ENCODE data around the gene CARS1. TPM values are rescaled to one million over a fixed set of nuclear protein-coding genes. Genes with fewer than 3 reads are reported as not detected.

CARS1 gene
- polyA plus RNA-seq, 3 donors, result 30.9 to 46.8 (median 35.7) TPM

DNA sequence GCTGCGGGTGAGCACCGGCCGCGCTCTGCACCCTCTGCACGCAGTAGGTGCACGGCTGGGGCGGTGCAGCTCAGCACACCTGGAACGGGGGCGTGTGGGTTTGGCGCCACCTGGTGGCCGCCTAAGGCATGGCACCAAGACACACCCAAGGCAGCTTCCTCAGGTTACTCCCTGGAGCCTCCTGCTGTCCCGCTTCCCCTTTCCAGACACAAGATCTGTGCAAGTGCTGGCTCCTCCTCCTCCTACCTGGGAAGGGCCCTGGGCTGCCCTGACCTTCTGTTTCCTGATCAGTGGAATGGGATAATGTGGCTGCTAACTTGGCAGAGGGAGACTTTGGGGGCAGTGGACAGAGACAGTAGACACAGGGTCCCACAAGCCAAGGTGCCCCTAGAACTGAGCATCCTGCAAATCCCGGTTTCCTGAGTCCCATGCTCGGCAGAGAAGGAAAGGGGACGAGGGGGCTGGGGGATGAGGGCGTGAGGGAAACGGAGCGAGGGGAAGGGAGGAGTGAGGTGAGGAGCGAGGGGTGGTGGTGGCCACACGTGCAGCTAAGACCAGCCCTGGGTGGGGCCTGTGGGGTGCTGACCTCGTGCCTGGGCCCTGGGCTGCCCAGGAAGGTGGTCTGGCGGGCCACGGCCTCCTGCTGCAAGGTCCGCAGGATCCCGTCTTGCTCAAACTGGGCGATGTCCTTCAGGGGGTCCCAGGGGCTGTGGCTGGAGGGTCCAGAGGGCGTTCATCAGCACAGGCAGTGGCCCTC is 34.8 kb upstream of the CARS1 start:
- no peak overlapping the region for H3K4me3 Mint-ChIP-seq
- H2AFZ ChIP-seq (ENCODE audit: insufficient read depth, low read depth, low read length, poor library complexity, severe bottlenecking), result no peak overlapping the region
- WGBS (ENCODE audit: insufficient coverage), result 42% methylated on average over 22 of the region's 27 CpGs

More for the DNA sequence above, 34.8 kb upstream of the CARS1 start:
- peak; percentile 100 for TF ChIP-seq CTCF (IDR thresholded peaks at IDR 0.05)
- no peaks in the 10 kb centered on the region for H3K79me2 ChIP-seq (ENCODE audit: insufficient read depth, low read length)
- peaks cover 13% of the 10 kb centered on the region for H4K20me1 ChIP-seq (ENCODE audit: insufficient read depth, low read length)
- H3K9ac ChIP-seq (ENCODE audit: insufficient read depth, low read length, poor library complexity, severe bottlenecking), result no peak overlapping the region
- no peaks in the 10 kb centered on the region for H3K9me3 Mint-ChIP-seq
- peaks cover 40 to 77% of the 10 kb centered on the region in 2 donors for H3K36me3 ChIP-seq (replicated peaks in 1 of 2; ENCODE audit: control insufficient read depth in 1 of 2, insufficient read depth in 2 of 2, low read length in 2 of 2)
- peaks cover 33 to 79% of the 10 kb centered on the region in 2 donors for H3K36me3 Mint-ChIP-seq
- H3K4me1 ChIP-seq (ENCODE audit: control insufficient read depth in 1 of 2, insufficient read depth in 2 of 2, low read length in 2 of 2), result peaks cover 4 to 6% of the 10 kb centered on the region in 2 donors
- H3K4me1 Mint-ChIP-seq, result peaks cover 10% of the 10 kb centered on the region
- no peak overlapping the region for H3K4me2 ChIP-seq (replicated peaks; ENCODE audit: extremely low read depth, low read length, poor library complexity, severe bottlenecking)
- no peaks in the 10 kb centered on the region for H3K27me3 ChIP-seq (ENCODE audit: control insufficient read depth in 2 of 2, insufficient read depth in 2 of 2, low read length in 2 of 2)
- intact Hi-C loops (cut with micrococcal nuclease), result loop anchor here (2.0 to 5.0 kb wide), 4 partner anchors 55 to 560 kb away; no protein-coding TSS in a partner anchor
- no peaks in the 10 kb centered on the region for H3K9me3 ChIP-seq (replicated peaks in 1 of 2; ENCODE audit: control insufficient read depth in 1 of 2, insufficient read depth in 1 of 2, low read length in 2 of 2)
- H3K4me3 ChIP-seq (replicated peaks in 1 of 3; ENCODE audit: low read depth in 2 of 3, low read length in 3 of 3), result no peak overlapping the region
- H3K27ac ChIP-seq (ENCODE audit: low read depth in 1 of 2, low read length in 2 of 2), result no peak overlapping the region
- no peaks in the 10 kb centered on the region for H3K27me3 Mint-ChIP-seq (ENCODE audit: low read depth in 3 of 3)
- peak overlapping the region in 1 of 7 donors; percentile 71 for H3K27ac Mint-ChIP-seq
- peak; percentile 56 to 78 (median 68) for DNase-seq

Measured in CD14-positive monocyte (primary cell).